GM10266 (cell line): ENCODE data around the gene COL11A2.

Experiments used
- DNase-seq: peaks from one replicate; pipeline ENCODE4 v3.0.0; 2012; ENCODE audit errors: extremely low spot score
- TF ChIP-seq, protein P1 (sequence below): IDR thresholded peaks from 2 replicates; pipeline ENCODE4 v1.5.1; 2012; ENCODE audit warnings: mild to moderate bottlenecking, low read depth; ENCODE audit not compliant: control insufficient read depth, insufficient read depth; ENCODE audit errors: missing control alignments

COL11A2 gene

DNA sequence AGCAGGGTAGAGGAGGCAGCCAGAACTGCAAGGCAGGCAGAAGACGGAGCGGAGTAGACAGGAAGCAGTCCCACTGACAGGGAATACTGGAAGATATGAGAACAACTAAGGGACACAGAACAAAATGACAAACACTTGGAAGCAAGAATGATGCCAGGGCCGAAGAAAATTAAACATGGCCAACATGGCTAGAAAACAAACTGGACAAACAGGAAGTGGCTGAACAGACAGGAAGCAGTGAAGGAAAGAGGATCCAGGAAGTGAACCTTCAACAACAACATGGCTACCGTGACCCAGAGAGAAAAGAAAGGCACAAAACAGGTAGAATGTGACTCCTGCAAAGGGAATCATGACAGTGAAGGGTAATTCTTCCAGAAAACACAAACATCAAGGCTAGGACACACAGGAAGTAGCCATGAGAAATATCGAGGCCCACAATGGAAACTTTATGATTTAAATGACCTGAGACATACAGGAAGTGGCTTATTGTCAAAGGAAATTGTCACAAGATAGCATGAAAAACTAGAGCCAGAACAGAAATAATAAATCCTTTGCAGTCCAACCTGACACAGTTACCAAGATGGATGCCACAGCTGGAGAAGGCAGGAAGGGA, 9.1 kb downstream of the COL11A2 start:
- DNase-seq = no peak
- TF ChIP-seq, protein P1, sequence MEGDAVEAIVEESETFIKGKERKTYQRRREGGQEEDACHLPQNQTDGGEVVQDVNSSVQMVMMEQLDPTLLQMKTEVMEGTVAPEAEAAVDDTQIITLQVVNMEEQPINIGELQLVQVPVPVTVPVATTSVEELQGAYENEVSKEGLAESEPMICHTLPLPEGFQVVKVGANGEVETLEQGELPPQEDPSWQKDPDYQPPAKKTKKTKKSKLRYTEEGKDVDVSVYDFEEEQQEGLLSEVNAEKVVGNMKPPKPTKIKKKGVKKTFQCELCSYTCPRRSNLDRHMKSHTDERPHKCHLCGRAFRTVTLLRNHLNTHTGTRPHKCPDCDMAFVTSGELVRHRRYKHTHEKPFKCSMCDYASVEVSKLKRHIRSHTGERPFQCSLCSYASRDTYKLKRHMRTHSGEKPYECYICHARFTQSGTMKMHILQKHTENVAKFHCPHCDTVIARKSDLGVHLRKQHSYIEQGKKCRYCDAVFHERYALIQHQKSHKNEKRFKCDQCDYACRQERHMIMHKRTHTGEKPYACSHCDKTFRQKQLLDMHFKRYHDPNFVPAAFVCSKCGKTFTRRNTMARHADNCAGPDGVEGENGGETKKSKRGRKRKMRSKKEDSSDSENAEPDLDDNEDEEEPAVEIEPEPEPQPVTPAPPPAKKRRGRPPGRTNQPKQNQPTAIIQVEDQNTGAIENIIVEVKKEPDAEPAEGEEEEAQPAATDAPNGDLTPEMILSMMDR = no peak

DNA sequence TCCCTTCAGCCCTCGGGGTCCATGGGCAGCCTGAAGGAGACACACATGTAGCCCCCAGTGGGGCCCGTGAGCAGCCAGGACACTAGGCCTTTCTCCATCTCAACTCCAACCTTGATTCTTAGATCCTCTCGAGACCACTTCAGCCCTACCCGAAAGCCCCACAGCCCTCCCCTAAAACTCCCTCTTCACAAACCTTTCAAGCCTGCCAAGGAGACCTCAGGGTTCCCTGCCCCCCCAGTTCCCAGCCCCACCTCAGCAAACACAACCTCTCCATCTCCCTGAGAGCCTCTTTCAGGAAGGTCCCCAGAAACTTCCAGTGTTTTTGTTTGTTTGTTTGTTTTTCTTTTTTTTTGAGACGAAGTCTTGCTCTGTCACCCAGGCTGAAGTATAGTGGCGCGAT, 11.1 kb downstream of the COL11A2 start:
- TF ChIP-seq, protein P1 = no peak

DNA sequence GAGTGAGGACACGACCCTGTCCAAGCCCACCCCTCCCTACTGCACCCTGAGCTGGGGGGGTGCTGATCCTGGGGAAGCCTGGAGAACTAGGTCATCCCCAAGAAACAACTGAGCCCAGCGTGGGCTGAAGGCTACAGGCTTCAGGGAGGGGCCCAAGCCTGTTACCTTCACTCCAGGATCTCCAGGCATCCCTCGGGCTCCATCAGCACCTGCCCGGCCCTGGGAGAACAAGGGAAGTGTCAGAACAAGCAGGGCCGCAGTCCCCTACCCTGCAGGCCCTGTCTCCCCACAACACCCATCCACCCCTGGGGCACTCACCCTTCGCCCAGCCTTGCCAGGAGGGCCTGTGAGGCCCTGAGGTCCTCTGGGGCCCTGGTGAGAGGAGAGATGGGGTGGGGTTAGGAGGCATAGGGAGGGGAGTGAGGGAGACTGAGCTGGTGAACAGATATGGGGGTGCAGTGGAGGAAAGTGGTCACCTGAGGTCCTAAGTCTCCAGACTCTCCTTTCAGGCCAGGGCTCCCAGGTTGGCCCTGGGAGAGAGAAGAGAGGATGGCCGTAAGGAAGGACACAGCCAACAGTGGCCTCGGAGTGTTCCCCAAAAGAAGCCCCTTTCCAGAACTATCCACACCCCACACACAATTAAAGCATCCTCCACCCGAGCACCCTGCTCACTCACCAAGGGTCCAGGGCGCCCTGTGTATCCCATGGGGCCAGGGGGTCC, 13.4 kb downstream of the COL11A2 start:
- DNase-seq = no peak
- TF ChIP-seq, protein P1 = no peak

More for the DNA sequence above, 11.1 kb downstream of the COL11A2 start:
- DNase-seq = no peak

DNA sequence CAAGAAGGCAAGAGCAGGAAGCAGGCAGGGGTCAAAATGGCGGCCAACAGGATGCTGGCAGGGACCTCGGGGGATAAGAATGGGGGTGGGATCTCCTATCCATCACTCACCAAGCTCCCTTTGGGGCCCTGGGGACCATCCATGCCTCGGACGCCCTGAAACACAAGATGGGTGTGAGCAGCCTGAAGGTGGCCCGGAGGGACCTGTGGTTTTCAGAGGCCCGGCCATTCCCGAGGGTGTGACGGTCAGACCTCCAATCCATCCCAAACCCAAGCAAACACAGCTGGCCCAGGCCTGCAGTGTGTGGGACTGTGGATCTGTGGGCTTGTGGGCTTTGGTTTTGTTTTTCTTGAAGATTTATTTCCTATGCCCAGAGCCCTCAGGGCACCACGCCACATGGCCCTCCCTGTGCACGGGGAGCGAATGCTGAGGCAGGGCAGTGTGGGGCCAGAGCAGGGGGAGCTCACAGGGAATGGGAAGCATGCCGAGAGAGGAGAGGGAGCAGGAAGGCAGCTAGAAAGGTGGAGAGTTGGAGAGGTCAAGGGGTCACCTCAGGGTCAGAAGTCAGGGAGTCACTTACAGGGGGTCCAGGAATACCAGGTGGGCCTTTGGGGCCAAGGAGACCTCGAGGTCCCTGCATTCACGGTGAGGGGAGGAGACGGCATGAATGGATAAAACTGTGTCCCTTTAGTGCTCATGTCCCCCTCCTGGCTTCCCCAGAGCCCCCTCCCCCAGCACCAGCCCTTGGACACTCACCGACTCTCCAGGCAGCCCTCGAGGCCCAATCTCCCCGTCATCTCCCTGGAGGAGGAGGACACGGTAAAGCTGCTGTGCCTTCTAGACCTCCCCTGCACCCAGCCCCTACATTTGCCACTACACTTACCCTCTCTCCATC, 14.5 kb downstream of the COL11A2 start:
- TF ChIP-seq, protein P1 = no peak
- DNase-seq = no peak

DNA sequence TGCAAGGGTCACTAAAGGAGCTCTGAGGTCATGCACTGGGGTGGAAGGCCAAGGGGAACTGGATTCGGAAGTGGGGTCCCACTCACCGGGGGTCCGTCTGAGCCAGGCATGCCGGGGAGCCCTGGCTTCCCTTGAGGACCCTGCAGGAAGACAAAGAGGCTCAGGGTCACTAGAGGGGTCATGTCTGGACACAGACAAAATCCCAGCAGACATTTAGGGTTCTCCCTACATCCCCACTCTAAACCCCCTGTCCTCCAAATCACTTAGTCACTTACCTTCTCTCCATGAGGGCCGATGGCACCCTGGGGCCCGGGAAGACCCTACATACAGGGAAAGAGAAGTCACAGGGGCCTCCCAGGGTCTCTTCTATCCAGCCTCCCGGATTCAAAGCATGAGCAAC, 15.4 kb downstream of the COL11A2 start:
- TF ChIP-seq, protein P1 = no peak
- no peak for DNase-seq

DNA sequence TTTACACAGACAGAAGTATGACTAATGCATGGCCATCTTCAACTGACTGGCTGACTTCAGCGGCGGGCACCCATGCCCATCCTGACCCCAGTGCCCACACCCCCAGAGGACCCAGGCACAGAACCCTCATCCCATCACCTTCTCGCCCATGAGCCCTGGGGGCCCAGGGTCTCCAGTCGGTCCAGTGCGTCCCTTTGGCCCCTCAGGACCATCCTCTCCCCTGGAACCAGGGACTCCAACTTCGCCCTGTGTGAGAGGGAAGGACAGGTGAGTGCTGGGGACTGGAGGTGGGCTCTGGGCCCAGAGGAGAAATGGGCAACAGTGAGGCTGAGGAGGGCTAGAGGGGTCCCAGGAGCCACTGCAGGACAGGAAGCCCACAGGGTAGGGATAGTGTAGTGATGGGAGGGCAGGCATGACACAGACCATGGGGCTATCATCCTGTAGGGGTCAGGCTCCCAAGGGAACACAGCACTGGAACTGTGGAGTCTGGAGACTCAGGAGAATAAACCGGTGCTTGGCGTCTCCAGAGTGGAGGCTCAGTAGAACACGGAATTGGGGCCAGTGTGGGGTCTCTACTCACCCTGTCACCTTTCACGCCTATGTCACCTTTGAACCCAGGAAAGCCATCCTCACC, 16.7 kb downstream of the COL11A2 start:
- TF ChIP-seq, protein P1 = no peak
- no peak for DNase-seq
